RWPE1 (cell line): Measurements from ENCODE around the gene STRA6.

Experiments
- CTCF ChIA-PET: fragments of 350-600 bp; sonication (Branson Sonifier 250); formaldehyde crosslinking; extraction: SDS; loops from one replicate; lab custom pipeline; 2021; lab: Yijun Ruan, JAX
- POLR2A ChIA-PET: fragments of 400-600 bp; formaldehyde crosslinking; extraction: SDS; loops from one replicate; lab custom pipeline; 2020; ENCODE audit warnings: antibody characterized with exemption; ENCODE audit not compliant: low non-redundant PET; lab: Yijun Ruan, JAX
- DNase-seq: peaks from one replicate; pipeline ENCODE4 v3.0.0; 2012; ENCODE audit warnings: low spot score
- H3K27ac ChIP-seq: fragments of 450-650 bp; 2 replicates; pipeline ENCODE4 v1.5.1; 2017
- TF ChIP-seq, protein P1 (sequence below): fragments of 450-650 bp; conservative IDR thresholded peaks from 2 replicates; pipeline ENCODE4 v1.5.1; 2017; ENCODE audit warnings: low read depth, mild to moderate bottlenecking

Gene STRA6

DNA sequence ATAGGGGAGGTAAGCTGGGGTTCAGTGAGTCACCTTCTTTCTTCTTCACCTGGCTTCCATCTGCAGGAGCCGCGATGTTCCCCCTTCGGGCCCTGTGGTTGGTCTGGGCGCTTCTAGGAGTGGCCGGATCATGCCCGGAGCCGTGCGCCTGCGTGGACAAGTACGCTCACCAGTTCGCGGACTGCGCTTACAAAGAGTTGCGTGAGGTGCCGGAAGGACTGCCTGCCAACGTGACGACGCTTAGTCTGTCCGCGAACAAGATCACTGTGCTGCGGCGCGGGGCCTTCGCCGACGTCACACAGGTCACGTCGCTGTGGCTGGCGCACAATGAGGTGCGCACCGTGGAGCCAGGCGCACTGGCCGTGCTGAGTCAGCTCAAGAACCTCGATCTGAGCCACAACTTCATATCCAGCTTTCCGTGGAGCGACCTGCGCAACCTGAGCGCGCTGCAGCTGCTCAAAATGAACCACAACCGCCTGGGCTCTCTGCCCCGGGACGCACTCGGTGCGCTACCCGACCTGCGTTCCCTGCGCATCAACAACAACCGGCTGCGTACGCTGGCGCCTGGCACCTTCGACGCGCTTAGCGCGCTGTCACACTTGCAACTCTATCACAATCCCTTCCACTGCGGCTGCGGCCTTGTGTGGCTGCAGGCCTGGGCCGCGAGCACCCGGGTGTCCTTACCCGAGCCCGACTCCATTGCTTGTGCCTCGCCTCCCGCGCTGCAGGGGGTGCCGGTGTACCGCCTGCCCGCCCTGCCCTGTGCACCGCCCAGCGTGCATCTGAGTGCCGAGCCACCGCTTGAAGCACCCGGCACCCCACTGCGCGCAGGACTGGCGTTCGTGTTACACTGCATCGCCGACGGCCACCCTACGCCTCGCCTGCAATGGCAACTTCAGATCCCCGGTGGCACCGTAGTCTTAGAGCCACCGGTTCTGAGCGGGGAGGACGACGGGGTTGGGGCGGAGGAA is 69.6 kb downstream of the STRA6 start:
- no peak overlapping the region for H3K27ac ChIP-seq
- ChIA-PET POLR2A (no interaction called here), CTCF (interaction anchor here (1.4 to 1.6 kb wide), 2 partner anchors 175 to 187 kb away, joined by 4 to 9 read pairs; no protein-coding TSS in a partner anchor)
- DNase-seq, result no peak
- TF ChIP-seq, protein P1, sequence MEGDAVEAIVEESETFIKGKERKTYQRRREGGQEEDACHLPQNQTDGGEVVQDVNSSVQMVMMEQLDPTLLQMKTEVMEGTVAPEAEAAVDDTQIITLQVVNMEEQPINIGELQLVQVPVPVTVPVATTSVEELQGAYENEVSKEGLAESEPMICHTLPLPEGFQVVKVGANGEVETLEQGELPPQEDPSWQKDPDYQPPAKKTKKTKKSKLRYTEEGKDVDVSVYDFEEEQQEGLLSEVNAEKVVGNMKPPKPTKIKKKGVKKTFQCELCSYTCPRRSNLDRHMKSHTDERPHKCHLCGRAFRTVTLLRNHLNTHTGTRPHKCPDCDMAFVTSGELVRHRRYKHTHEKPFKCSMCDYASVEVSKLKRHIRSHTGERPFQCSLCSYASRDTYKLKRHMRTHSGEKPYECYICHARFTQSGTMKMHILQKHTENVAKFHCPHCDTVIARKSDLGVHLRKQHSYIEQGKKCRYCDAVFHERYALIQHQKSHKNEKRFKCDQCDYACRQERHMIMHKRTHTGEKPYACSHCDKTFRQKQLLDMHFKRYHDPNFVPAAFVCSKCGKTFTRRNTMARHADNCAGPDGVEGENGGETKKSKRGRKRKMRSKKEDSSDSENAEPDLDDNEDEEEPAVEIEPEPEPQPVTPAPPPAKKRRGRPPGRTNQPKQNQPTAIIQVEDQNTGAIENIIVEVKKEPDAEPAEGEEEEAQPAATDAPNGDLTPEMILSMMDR, result peak; percentile 9; the same call in 1 of the 2 replicates

DNA sequence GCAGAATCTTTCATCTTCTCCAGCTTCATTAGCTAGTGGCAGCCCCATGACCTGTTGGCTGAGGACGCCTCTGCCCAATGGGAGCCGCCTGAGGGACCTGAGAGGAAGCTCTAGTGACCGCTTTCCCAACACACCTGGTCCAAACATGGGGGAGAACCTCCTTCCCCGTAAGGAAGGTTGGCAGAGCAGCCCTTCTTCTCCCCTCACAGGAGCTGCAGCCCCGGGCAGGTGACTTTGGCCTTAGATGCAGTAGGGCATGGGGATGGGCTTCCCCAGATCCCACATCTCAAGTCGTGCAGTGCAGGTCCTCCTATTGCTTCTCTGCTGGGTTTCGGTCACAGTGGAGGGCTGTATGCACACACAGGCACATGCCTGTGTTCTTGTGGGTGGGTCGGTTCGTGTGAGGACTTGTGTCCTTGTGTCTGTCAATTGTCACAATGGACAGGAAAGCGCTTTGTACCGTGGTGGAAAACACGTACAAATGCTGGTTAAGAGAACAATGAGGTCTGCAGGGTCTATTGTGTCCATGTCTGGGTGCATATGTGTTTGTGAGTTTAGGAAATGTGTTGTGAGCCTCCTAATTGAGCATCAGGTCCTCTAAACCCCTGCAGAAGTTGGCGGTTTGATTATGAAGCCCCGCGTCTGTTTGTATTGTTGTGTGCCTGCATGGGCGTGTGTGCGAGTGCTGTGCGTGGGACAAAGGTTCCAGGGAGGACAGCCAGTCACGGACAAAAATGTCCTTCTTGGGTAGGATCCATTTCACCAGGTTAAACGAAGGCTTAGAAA is 70.8 kb downstream of the STRA6 start:
- TF ChIP-seq, protein P1, result no peak
- H3K27ac ChIP-seq, result no peak overlapping the region
- CTCF ChIA-PET, result interaction anchor here (0.8 to 1.6 kb wide), 2 partner anchors 153 to 176 kb away, joined by 6 to 9 read pairs; no protein-coding TSS in a partner anchor
- POLR2A ChIA-PET, result no interaction called here
- DNase-seq, result no peak

DNA sequence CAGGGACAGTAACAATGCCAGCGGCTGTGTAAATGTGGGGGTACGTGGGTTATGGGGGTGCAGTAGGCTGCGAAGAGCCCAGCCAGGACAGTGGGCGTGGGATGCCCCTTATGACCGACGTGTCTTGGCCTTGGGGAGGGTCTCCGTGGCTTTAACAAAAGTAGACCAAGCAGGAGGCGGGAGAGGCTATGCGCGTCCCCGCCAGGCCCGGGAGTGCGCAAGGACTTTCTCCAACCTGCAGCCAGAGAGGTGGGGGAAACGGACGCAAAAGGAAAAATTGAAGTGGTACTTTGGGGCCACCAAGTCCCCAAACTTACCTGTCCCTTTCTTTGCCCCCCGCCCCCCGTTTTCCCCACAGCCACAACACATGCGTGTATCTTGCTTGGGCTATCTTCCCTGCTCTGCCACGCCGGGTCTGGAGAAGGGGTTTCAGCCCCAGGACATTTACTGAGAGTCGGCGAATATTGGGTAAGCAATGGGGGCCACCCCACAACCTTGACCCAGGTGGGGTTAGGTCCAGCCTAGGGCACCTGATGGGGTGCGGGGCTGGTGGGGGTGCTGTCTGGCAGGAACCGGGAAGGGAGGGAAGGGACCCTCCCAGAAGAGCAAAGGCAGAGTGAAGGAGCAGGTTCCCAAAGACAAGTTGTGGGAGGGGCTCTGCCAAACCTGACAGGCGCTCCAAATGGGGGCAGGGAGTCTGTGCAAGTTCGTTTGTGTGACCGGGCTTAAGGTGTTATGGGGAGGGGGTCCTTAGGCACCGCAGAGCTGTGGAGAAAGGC is 71.5 kb downstream of the STRA6 start:
- ChIA-PET CTCF (interaction anchor here (0.6 to 4.7 kb wide), 5 partner anchors 165 to 190 kb away, joined by 4 to 47 read pairs (median 7); no protein-coding TSS in a partner anchor), POLR2A (no interaction called here)
- TF ChIP-seq, protein P1, result no peak
- no peak overlapping the region for H3K27ac ChIP-seq
- no peak for DNase-seq

DNA sequence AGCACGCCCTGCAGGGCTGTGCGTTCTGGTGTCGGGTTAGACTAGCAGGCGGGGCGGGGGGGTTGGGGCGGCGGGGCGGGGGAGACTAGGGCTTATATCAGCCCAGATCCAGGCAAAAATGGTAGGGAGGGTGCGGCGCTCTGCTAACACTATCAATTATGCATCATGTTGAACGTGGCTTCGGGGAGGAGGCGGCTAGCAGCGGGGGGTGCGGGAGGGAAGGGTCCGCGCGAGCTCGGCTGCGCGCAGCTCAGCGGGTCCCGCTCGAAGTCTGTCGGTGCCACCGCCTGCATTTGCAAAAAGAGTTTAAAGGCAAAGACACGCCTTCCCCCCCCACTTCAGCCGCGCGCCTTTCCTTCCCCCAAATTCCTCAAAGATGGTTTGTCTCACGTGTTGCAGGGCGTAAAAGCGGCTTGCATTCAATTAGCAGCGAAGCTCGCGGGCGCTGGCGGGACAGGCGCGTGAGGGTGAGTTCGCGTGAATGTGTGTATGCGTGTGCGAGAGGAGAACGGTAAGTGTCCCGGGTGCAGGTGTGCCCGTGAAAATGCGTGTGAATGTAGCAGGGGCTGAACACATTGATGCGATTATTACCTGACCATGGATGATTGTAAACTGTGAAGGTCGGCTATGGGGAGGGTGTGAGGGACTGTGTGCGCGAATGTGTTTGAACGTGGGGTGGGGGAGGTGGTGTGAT is 72.3 kb downstream of the STRA6 start, which contains the start of gene ISLR2:
ISLR2 (plus strand) TSS at position 432 of the 694 bp plus-strand sequence. CDS start 2,169 bp downstream, outside the sequence.
- POLR2A ChIA-PET, result no interaction called here
- H3K27ac ChIP-seq, result no peak within 1 kb of the TSS
- CTCF ChIA-PET, result interaction anchor here (0.6 to 4.7 kb wide), 5 partner anchors 166 to 192 kb away, joined by 4 to 47 read pairs (median 7); no protein-coding TSS in a partner anchor
- DNase-seq, result no peak
- TF ChIP-seq, protein P1, result no peak

DNA sequence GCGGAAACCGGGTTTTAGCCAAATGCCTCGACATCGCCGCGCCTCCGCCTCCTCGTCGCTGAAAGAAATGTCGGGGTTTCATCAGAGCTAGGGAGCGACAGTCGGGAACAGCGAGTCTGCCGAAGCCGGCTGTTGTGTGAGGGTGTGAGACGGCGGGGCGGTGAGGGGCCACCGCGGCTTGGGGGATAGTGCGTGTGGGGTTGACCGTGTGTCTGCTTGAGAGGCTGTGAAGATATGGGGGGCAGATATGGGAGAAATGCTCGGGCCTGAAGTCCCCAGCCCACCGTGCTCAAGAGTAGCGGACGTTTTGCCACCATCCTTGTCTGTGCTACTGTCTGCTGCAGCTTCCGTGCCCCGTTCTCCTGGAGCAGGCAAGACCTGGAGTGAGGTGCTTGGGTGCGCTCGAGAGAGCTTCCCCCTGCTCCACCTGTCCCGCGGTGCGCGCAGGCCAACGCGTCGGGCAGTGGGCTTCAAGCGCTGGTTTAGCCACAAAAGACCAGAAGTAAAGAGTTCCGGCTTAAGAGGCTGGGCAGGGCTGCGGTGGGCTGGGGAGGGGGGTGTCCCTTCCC is 72.9 kb downstream of the STRA6 start:
- no peak for DNase-seq
- no peak overlapping the region for H3K27ac ChIP-seq
- POLR2A ChIA-PET, result no interaction called here
- CTCF ChIA-PET, result interaction anchor here (0.6 to 4.7 kb wide), 7 partner anchors 75 to 299 kb away, joined by 3 to 47 read pairs (median 7); no protein-coding TSS in a partner anchor
- TF ChIP-seq, protein P1, result no peak
